AG10803 (cell line): ENCODE results near the gene DGKG.

Experiments
- DNase-seq: peaks from one replicate; pipeline ENCODE4 v3.0.0; 2010; ENCODE audit warnings: low read depth
- H3K4me3 ChIP-seq: 2 replicates; pipeline ENCODE4 v1.5.1; 2011; ENCODE audit warnings: mild to moderate bottlenecking, low read length, control low read depth
- CTCF ChIP-seq: conservative IDR thresholded peaks from 2 replicates; pipeline ENCODE4 v1.5.1; 2011; ENCODE audit warnings: mild to moderate bottlenecking, low read length, control low read depth, inconsistent platforms

Gene DGKG

DNA sequence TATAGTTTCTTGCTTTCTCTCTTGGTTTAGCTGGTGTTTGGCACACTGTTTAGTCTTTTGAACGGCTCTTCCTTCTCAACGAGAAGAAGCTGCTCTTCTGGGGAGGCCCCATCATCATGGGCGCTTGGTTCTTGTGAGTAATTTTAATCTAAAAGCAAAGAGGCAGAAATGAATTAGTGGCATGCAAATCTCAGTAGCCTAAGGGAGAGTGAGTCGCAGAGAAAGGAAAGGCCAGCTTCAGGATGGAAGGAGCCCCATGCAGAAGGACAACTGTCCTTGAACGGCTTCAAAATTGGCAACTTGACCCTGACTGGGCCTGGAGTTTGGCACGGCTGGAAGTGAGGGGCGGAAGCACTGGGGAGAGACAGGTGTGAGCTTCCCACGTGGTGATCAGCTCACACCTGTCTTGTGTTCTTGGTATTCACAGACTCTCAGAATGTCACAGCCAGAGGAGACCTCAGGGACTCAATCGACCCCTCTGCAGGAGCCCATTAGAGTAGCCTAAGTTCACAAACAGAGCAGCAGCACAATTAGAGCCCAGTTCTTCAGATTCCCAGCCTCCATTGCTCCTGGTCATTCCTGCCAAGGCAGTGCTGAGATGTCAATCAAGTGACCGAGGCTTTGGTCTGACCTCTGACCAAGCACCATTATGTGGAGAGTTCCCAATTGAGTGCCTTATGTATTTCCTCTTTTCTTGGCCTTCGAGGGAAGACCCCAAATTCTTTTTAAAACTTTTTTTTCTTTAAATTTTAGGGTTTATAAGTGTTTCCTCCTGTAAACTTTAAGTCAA is 211.8 kb downstream of the DGKG start:
- no peak overlapping the region for H3K4me3 ChIP-seq
- no peak for DNase-seq
- no peak for TF ChIP-seq CTCF

- DNase-seq, result no peak
- TF ChIP-seq CTCF, result no peak
- no peak overlapping the region for H3K4me3 ChIP-seq
Observed at GRCh38 chr3:186149319-186149960, 212.6 kb downstream of the DGKG start.

GRCh38 chr3:186144257-186144656 is 217.8 kb downstream of the DGKG start:
- DNase-seq, result no peak
- TF ChIP-seq CTCF, result no peak
- no peak overlapping the region for H3K4me3 ChIP-seq

- no peak for TF ChIP-seq CTCF
- H3K4me3 ChIP-seq, result no peak overlapping the region
- DNase-seq, result no peak
Observed at GRCh38 chr3:186143250-186143649, 218.8 kb downstream of the DGKG start.

GRCh38 chr3:186142393-186142932 is 219.6 kb downstream of the DGKG start:
- DNase-seq, result no peak
- no peak for TF ChIP-seq CTCF
- H3K4me3 ChIP-seq, result no peak overlapping the region

GRCh38 chr3:186141790-186142189 is 220.2 kb downstream of the DGKG start:
- no peak for TF ChIP-seq CTCF
- DNase-seq, result no peak

More at GRCh38 chr3:186141790-186142189, 220.2 kb downstream of the DGKG start:
- H3K4me3 ChIP-seq, result no peak overlapping the region
